Measurements from ENCODE around the gene LAMB4. TPM values are rescaled to one million over a fixed set of nuclear protein-coding genes. Genes with fewer than 3 reads are reported as not detected.

LAMB4 gene
- total RNA-seq, 1 donor from 2014 or later = 1.1 TPM

- no peak for ATAC-seq
Observed at GRCh38 chr7:108078691-108079090, 51.5 kb downstream of the LAMB4 start.

- no peak for ATAC-seq
Observed at GRCh38 chr7:108078211-108078673, 51.9 kb downstream of the LAMB4 start.

DNA sequence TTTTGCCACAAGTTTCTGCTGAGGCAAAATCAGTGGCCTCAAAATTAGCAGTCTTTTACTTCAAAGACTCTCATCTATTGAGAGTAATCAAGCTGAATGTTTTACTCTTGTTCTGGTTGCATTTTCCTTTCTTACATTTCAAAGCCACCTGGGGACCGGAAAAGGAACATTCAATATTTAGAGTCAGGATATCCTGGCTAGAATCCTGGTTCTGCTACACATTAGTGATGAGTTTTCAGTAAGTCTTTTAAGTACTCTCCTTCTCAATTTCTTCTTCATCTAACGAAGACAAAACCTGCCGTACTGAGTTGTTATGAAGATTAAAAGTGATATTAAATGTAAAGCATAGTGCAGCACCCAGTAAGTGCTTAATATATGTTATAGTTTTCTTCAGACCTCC, 52.5 kb downstream of the LAMB4 start:
- no peak for ATAC-seq

GRCh38 chr7:108076156-108076555, 54.0 kb downstream of the LAMB4 start:
- ATAC-seq = no peak

DNA sequence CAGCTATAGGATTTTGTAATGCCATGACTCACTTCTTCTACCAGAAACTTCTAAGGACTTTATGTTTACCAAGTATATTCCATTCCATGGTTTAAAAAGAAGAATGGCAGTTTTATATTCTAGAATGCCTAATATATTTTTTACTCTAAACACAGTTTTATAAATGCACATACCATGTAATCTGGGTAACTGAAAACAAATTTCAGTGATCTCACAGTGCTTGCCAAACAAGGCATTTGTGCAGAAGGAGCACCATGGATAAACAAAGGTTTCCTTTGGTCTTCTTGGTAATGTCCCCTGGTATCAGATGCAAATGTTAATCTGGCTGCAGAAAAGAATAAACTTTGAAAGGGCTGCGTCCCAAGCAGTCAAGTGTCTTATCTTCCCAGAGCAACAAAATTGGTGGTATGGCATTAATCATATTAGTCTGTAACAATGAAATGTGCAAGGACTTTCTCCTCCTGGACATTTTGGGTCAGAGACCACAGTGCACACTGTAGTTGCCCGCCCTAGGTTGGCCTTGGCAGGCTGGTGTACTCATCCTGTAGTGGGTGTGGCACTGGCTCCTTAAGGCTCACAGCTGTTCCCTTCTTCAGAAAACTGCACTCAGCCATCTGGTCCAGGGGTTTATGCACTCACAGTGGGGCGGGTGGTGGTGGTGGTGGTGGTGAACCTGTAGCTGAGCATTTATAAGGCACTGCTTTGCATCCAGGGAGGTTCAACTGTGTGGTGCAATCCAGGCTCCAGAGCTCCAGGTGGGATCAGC, 56.7 kb downstream of the LAMB4 start:
- ATAC-seq = peak; percentile 32

GRCh38 chr7:108072739-108073138, 57.4 kb downstream of the LAMB4 start:
- ATAC-seq = no peak

DNA sequence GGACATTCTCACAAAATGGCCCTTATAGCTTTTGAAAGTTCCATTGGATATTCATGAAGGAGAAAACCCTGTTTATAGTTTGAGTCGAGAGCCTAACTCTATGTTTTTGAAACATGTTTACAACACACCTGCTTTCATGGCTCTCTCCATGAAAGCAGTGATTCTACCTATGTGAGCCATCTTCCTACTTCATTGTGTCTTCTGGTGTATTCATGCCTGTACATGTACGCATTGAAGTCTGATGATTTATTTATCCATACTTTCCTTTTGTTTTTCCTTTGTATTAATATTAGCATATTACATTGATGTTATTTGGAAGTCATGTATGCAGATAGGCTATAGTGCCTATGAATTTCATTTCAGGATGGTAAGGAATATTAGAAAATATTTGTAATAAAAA, 58.0 kb downstream of the LAMB4 start:
- no peak for ATAC-seq

- no peak for ATAC-seq
Observed at GRCh38 chr7:108071551-108071950, 58.6 kb downstream of the LAMB4 start.

DNA sequence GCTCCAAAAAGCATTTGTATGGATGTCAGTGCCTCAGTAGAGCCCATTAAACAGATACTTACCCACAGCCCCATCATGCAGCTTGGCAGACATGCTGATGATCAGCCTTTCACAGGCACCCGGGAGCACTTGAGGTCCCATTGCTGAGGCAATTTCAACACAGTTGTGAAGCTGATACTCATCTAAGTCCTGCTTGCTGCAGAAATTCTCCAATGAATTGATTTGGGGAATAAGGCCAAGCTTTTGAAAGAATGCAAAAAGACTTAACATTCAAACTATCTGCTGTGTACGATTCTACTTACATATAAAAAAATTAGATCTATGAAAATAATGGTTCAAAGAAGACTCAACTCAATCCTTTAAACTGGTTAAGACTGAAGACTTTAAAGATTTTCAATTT, 60.5 kb downstream of the LAMB4 start:
- no peak for ATAC-seq

- no peak for ATAC-seq
Observed at GRCh38 chr7:108067844-108068243, 62.3 kb downstream of the LAMB4 start.

DNA sequence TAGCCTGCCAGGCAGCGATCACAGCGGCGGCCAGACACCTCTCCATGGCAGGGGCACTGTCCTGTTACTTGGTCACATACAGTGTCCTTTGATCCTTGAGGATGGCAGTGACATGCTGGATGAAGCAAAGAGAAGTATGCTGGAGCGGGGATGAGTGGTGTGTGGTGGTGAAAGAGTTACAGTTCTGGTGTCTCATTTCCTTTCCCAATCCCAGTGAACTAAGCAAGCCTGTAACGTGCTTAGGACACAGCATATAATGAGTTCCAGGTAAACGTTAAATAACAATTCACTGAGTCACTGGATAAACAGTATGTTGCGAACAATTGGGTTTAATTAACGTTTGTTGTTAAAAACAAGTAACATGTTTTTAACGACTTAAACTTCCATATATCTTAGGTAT, 63.7 kb downstream of the LAMB4 start:
- peak; percentile 41 for ATAC-seq

GRCh38 chr7:108063520-108063933, 66.6 kb downstream of the LAMB4 start:
- ATAC-seq = peak; percentile 82

DNA sequence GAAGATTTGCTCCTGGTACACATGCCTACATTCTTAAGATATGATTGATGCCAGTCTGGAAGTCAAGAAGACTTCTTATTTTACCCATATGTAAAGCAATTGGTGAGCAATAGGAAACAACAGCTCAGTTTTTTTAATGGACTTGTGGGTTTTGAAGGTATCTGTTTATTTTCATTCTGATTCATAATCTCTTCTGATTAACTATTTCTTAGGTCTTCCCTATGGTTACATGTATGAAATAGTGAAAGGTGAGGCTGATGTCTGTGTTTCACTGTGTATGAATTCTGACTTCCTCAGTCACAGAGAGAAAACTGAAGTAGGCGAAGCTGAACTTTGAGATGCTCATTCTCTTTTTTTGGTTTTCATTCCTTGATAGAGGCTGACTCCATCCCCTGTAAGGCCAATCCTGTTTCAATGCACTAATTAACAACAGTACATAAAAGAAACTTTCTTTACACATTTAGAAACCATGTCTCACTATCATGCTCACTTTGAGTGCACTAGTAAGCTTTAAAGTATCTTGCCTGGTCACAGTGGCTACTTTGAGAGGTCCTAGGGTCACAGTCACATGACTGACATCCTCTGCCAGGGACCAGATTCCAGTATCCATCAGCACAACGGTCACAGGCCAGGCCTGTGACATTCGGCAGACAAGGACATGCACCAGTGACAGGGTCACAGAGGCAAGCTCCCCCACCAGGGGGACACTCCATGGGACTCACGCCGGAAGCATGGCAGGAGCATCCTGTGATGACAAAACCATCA, 67.7 kb downstream of the LAMB4 start:
- ATAC-seq = no peak

DNA sequence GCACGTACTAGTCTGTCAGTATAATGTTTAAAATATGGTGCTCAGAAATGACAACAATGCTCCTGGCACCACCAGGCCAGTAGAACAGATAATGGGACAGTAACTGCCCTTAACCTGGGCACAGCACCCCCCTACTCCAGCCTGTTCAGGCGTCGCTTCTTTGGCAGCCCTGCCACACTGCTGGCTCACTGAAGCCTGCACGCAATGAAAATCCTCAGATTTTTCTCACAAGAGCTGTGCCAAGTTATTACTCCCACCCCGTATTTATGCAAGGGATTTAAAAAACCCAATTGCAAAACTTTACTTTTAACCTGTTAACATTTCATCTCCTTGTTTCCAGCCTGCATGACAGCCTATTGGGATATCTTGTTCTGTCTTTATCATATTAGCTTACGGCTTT, 70.6 kb downstream of the LAMB4 start:
- no peak for ATAC-seq

DNA sequence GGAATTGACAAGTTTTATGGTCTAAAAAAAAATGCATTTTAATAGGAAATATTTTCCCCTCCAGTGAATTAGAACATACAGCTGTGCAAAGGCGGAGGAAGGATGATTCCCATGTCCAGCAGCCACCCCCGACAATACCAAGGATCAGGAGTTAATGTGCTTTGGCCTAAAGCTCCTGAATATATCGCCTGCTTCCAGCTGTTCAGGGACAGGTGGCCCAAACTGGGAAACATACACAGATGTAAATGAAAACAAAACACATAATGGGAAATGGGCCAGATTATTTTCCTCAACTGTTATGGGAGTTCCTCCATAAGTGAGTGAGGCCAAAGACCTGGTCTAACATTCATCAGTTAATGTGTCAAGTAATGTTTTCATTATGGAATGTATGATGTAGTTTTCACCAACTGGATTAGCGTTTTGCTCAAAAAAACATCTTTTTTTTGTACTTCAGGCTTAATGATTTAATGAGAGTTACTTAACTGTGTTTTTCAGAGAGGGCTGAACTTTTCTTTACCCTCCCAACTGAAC, 72.1 kb downstream of the LAMB4 start:
- ATAC-seq = no peak

DNA sequence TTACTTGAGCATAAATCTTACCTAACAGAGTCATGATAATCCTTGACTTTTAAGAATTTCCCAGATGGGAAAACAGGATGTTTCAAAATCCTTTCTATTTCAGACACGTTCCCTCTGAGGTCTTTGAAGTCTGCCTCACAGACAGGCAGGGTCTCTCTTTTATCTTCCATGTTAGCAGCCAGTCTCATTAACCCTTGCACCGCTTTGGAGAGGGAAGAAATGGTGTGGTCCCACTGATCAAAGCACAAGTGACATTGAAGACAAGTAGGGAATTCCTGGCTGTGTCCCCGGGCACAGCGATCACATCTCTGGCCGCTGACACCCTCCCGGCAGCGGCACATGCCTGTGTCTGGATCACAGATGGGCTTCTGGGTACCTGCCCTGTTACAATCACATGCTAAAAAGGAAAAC, 74.5 kb downstream of the LAMB4 start:
- ATAC-seq = no peak

DNA sequence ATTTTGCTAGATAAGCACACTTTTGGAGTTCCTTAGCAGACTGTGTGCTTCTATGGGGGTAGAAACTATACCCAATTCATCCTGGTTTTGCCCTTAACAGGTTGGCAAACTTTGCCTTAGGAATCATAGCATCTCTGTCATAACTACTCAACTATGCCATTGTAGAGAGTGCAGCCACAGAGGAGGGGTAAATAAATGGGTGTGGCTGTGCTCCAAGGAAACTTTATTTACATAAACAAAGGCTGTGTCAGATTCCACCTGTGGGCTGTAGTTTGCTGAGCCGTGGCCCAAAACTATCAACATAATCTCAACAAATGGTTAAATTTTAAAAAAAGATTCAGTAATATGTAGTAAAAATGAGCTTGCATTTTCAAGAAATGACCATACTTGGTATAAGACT, 75.6 kb downstream of the LAMB4 start:
- ATAC-seq = no peak

- no peak for ATAC-seq
Observed at GRCh38 chr7:108053250-108053649, 76.9 kb downstream of the LAMB4 start.

DNA sequence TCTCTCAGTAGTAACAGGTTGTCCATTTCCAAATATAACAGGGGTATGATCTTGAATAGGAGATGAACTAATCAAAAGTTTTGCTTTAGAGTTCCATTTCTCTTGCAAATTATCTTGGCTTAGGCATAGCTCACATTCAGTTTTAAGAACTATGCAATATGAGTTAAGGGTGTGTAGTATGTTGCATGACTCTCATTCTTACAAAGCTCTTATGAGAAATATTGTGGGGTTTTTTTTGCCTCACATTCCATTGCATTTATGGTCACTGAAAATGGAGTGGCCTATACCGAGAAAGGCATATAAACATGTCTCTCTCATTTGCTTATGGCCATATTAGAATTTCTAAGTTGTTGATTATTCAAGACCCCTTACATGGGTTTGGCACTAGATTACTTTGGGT, 78.7 kb downstream of the LAMB4 start:
- ATAC-seq = no peak

DNA sequence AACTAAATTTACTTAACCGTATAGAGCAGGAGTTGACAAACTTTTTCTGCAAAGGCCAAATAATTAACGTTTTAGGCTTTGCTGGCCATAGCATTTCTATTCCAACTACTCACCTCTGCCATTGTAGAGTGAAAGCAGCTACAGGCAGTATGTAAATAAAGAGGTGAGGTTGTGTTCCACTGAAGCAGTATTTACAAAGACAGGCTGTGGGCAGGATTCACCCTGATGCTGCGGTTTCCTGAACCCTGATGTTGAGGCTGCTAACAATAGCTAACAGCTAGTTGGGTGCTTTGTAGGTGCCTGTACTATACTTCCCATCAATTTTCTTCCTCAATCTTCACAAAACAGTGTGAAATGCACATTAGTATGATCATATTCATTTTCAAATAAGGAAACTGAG, 80.2 kb downstream of the LAMB4 start:
- ATAC-seq = no peak

- ATAC-seq = no peak
Observed at GRCh38 chr7:108048422-108048821, 81.7 kb downstream of the LAMB4 start.

GRCh38 chr7:108046952-108047506, 83.1 kb downstream of the LAMB4 start:
- ATAC-seq = no peak

DNA sequence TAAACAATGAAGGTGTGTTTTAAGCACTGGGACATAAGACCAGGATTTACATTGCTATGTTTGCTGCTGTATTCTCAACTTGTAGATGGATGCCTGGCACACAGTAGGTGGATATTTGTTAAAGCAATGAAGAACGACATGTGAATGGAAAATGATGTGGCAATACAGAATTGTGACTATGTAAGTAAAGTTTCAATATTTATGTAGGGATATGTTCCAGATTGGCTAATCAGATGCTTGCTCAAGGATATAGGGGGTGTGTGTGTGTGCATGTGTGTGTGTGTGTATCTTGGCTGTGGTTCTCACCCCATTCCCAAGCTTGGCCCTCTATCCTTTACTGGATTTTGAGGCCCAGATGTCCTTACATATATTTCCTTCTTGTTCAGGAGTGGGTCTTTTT, 84.5 kb downstream of the LAMB4 start:
- no peak for ATAC-seq

- no peak for ATAC-seq
Observed at GRCh38 chr7:108045154-108045553, 85.0 kb downstream of the LAMB4 start.
